HG03060 (cell line): ENCODE data around the gene MEOX1.
"Not testable (repeated sequence)": the region's sequence is repeated elsewhere in the genome, so short reads cannot be mapped to it uniquely, and the experiment has no call there.

Experiments used
- ATAC-seq: cut with Tn5 transposase; IDR thresholded peaks from one replicate; pipeline ENCODE4 v1.9.1; 2021; ENCODE audit warnings: low read depth, moderate number of reproducible peaks; ENCODE audit not compliant: unreplicated experiment

The MEOX1 gene

DNA sequence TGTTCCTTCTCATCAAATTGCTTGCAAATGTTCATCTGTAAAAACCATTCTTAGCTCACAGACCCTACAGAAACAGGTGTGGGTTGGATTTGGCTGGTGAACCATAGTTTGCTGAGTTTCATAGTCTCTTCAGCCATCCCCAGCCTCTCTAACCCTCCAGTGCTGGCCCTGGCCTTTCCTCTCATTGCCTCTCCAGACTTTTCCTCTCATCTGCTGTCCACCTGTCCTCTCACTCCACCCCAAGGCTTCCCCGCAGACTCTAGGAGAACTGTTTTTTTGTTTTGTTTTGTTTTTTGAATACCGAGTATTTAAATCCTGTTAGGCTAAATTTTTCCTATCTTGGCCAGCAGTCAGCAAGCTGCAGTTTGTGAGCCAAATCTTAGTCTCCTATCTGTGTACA, 41.1 kb downstream of the MEOX1 start:
- ATAC-seq = no peak

DNA sequence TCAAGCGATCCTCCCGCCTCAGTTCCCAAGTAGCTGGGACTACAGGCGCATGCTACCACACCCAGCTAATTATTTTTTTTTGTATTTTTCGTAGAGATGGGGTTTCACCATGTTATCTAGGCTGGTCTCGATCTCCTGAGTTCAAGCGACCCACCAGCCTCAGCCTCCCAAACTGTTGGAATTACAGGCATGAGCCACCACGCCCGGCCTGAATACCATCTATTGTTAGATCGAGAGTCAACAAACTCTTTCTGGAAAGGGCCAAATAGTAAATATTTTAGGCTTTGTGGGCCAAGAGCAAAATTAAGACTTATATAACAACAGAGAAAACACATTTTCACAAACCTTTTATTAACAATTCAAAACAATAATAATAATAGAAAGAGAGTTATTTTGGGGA, 41.6 kb downstream of the MEOX1 start:
- no peak for ATAC-seq

DNA sequence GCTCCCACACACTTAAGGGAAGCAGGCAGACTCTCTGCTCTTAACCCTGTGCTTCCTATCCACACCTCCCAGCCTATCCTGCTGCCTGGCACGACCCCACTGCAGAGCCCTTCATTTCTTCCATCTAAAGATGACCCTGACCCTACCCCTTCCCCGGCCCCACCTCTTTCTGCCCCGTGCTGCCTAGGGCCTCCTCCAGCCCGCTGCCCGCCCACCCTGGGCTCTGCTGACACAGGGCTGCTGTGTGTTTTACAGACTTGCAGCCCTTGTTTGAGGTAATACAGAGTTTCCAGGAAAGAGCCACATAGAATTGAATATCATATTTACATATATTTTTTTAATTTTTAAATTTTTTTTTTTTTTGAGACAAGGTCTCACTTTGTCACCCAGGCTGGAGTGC, 42.0 kb downstream of the MEOX1 start:
- no peak for ATAC-seq

DNA sequence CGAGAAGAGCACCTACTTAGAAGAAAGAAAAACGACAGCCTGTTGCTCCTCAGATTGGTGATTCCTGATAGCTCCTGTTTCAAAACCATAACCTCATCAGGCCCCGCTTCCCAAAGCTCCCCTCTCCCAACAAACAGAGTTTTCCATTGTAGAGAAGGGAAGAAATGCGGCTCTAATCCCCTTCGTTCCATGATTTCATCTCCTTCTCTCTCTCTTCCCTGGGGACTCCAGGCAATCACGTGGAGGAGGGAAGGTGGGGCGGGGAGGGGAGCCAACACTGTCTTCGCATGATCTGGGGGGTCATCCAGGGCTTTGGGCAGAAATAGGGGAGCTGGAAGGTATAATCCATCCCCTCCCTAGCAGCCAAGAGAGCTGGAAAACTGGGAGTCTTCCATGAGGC, 43.4 kb downstream of the MEOX1 start:
- ATAC-seq = no peak

DNA sequence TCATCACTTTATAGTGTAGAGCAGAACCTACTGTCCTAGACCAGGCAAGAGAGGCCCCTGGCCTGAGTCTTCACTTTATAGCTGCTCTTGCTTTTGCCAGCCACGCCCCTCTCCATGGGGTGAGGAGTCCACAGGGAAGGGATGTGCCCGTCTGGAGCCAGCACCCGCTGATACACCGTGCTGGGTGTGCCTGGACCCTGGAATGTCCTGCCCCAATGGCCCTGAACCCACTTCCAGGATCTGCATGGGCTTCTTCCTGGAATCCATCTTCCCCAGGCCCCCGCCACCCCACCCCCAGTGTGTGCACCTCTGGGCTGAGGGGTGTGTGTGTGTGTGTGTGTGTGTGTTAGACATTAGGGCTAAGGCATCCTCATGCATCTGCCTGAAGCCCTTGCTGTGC, 44.9 kb downstream of the MEOX1 start:
- ATAC-seq = no peak

DNA sequence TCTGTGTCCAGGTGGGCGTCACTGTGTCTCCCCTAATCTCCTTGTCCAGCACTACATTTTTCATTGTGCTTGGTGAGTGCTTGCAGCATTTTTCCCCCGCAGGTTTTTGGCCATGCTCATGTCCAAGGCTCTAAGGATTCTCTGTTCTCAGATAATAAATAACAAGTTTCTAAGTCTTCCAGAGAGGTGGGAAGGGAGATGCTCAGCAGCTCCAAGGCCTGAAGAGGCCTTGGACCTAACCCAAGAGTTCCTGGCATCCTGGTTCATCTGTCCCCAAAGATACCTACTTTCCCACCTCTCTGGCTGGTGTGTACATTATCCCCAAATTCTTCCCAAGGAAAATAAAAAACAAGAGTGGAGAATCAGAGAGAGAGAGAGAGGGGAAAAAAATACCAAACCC, 45.3 kb downstream of the MEOX1 start:
- no peak for ATAC-seq

DNA sequence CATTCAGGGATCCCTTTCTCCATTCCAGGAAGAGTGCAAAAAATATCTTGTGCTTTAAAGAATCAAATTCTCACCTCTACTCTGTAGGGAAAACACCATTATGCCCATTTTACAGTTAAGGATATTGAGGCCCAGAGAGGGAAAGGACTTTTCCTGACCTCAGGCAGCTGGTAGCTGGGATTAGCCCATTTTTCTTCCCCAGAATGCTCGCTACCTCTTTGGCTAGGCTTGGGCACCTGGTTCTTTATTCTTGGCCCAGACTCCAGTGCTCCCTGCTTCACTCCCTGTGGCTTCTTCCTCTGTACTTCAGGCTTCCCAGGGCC, 45.7 kb downstream of the MEOX1 start:
- ATAC-seq = no peak

DNA sequence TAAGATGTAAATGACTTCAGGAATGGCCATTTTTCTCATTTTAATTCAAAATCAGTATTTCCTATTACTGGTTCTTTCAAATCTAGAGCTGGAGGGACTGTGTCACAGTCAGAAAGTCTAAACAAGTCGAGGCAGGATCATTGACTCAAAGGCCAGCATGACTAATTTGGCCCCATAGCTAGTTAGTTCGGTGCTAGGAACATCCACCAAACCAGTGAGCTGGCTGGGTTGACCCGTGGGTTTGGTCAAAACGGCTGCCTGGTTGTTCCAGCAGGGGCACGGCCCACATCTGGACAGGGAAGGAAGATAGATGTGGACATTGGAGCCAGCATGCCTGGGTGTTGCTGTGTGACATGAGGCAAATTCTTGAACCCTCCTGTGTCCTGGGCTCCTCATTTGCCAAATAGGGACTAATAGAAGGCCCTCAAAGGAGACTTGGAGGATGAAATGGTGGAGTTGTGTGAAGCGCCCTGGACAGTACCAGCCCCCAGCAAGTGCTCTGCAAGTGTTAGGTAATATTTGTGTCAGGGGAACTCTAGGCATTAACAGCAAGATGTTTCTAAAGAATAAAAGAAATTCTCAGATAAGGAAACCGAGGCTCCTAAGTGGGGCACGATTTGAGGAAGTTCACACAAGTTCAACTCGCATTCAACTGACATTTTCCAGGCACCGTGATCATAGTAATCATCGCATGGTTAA, 46.2 kb downstream of the MEOX1 start:
- ATAC-seq = no peak

DNA sequence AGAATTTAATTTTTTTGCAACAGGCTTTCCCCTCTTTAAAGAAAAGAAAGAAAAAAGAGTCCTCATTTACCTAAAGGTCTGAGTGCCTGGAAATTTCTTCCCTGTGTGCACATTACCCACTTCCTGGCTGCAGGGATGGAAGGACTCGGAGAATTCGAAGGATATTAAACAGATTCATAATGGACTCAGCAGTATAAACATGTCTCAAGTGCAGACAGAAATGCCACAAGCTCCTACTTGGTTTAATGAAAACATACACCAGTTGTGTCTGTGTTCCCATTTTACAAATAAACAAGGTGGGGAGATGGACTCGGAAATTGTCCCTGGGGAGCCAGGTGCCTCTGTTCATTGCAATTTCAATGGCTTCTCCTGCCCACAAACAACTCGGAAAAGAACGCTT, 47.2 kb downstream of the MEOX1 start:
- no peak for ATAC-seq

DNA sequence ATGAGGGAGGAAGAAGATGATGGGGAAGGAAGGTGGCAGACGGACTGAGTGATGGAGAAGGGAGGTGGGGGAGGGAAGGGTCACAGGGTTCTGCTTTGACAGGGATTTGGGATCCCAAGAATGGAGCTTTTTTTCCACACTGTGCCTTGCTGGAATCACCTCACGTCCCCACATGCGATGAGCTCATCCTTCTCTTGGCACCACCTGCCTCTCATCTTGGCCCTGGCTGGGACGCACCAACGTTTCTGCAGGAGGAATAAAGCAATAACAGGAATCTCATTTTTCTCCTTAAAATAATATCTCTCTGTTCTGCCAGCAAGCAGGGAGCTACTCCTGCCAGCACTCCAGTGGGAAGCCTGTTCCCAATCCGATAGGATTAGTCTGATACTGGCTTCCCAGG, 47.8 kb downstream of the MEOX1 start:
- no peak for ATAC-seq

DNA sequence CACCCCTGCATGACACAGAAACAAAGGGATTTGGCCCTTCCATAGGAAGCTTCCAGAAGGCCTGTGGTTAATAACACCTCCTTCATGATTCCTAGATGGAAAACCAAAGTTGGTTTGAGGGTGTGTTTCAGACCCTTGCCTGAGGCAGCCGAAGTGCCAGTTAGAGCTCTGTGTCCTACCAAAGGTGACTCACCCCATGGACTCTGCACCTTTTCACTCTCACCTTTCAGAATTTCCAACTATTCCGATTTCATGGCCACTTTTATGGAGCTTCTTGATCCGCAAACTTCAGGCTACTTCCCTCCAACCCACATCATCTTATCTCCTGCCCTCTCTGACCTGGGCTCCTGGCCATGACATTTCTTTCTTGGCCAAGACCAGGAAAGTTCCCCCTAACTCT, 49.2 kb downstream of the MEOX1 start:
- no peak for ATAC-seq

DNA sequence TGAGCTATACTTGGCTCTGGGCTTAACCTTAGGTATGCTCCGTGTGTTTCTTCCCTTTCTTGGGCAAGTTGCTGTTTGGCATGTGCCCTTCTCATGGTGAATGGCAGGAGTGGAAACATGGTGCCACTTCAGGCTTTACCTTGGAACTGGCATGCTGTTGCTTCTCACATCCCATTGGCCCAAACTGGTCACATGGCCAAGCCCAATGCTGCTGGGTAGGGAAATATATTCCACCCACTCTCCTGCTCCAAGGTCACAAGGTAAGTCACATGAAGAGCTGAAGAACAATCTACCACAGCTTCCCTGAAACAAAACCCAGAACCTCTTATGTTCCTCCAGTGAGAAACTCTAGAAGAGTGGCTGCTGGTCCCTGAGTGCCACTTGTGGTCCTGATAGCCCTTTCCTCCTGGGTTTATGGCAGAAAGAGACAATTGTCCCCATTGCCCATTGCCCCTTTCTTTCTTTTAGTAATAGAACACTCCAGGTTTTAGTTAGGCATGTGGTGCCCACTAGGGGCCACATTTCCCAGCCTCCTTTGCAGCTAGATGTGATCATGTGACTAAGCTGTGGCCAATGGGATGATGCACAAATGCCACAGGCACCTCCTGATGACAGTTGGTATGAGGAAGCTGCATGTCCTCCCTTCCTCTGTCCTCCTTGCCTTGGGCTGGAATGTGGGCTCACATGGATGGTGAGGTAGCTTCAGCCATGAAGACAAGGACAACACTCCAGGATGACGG, 50.3 kb downstream of the MEOX1 start:
- no peak for ATAC-seq

DNA sequence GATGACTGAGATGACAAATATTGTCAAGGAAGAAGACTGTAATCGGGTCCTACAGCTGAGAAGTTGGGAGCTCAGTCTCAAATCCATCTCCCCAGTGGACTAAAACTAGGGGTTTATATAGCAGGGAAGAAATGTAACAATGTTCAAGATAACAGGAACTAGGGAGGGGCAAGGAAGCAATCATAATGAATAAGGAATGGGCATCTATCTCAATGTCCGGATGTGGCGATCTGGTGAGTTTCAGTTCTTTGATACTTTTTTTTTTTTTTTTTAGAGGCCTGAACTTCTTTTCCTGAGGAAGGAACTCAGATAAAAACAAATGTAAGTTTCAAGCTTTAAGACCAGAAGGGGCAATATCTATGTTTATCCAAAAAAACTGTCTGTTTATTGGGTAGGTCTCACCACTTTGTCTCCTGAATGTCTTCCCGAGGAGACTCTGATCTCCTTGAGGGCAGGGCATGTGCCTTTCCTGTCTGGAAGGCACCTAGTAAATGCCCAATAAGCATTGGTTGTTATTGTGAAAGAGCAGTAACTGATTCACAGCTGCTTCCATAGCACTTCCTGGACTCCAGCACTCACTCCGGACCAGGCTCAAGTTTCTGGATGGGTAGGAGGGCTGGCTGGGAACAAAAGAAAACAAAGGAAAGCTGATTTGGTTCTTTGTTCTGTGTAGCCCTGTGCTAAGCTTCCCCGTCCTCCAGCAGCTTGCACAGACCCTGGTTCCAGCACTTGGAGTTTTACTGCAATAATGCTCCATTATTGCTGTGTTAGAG, 51.9 kb downstream of the MEOX1 start:
- no peak for ATAC-seq

DNA sequence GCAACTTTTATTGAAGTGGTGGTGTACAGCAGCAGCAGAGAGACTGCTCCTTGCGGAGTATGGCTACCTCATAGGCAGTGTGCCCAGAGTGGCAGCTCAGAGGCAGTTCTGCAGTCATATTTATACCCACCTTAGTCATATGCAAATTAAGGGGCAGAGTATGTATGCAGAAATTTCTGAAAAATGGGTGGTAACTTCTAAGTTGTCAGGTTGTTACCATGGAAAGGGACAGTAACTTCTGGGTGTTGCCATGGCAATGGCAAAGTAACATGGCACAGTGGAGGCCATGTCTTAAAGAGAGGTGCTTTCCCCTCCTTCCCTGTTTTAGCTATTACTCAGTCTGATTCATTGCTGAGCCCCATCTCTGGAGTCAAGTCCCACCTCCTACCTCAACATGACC, 53.4 kb downstream of the MEOX1 start:
- ATAC-seq = no peak

DNA sequence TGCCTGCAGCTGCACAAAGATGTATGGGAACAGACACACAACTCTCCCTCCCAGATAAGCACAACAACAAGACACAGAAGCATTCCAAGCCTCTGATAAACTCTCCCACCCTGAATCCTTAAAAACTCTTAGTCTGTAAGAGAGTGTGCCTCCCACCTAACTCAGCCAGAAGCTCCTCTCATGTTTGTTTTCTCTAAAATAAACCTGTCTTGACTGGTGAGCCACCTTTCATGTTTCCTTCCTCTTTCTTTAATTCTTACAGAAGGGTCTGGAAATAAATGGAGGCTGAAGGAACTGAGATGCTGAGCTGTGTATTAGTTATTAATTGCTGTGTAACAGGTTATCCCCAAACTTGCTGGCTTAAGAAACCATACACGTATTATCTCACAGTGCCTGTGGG, 57.2 kb downstream of the MEOX1 start:
- ATAC-seq = no peak

DNA sequence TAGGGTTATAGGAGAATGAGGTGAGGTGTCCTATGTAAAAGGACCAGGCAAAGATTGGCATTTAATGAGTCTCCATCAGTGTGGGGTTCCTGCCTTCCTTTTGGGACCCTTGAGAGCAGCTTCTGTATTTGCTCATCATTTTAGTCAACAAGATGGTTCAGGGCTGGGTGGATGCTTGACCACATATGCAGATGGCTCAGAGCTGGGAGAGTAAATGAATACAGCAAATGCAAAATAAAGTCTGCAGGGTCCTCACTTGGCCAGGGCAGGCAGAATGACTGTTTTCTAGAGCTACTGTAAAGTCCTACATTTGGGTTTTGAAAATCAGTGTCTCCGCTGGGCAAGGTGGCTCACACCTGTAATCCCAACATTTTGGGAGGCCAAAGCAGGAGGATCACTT, 58.4 kb downstream of the MEOX1 start:
- no peak for ATAC-seq

DNA sequence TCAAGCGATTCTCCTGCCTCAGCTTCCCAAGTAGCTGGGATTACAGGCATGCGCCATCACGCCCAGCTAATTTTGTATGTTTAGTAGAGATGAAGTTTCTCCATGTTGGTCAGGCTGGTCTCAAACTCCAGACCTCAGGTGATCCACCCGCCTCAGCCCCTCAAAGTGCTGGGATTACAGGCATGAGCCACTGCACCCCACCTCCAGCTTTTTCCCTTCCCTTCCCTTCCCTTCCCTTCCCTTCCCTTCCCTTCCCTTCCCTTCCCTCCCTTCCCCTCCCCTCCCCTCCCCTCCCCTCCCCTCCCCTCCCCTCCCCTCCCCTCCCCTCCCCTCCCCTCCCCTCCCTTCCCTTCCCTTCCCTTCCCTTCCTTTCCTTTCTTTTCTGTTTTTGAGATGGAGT, 59.2 kb downstream of the MEOX1 start:
- not testable (repeated sequence) for ATAC-seq

DNA sequence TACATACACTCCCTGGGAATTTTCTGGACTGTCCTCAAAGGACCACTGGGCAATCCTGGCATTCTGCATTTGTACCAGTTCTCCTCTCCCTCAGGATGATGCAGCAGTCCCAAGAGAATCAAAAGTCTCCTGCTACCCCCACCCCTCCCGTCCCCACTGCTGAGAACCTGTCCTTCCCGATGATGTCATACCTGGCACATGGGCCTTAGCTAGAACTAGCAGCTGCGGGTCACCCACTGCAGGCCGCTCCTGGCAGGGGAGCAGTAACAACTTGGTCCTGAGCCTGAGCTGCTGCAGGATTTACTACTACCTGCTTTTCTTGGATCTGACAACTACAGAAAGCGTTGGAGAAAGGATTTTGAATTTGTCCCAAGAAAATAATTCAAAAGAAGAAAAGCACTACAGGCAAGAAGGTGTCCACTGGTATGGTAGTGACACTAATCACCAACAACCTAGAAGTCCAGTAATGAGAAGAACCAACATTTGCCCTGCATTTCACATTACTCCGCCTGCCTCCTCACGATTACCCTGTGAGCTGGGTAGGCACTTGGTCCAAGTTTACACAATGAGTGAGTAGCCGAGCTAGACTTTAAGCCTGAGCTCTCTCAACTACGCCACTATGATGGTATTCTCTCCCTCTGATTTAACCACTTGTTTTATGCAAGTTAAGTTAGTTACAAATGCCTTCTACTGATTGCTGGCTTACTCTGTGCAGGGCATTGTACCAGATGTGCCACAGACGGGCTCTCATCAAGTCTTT, 60.3 kb downstream of the MEOX1 start:
- ATAC-seq = no peak

DNA sequence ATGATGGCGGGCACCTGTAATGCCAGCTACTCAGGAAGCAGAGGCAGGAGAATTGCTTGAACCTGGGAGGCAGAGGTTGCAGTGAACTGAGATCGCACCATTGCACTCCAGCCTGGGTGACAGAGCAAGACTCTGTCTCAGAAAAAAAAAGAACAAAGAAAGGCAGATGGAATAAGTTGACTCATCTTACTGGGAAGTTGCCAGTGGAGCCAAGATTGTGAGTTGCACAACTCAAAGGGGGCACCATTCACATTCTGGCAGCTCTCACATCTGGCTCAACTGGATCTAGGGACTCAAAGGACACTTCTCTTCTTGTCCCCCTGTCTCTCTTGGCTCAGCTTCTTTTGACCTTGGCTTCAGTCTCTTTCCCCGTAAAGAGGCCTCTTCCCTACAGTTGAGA, 61.9 kb downstream of the MEOX1 start:
- no peak for ATAC-seq

DNA sequence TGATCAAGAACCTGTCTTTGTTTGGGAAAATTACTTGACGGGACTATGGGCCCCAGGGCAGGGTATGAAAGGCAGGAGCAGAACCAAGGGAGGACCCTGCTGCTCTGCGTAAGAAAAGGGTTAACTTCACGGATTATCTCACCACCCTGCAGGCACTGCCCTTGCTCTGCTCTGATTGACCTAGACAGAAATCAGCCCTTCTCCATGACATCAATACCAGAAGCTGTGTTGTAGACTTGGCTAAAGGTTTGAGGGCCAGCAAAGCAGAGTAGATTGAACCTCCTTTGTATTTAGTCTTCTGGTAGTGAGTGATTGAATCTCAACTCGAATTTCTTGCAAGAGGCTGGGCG, 62.7 kb downstream of the MEOX1 start:
- no peak for ATAC-seq

DNA sequence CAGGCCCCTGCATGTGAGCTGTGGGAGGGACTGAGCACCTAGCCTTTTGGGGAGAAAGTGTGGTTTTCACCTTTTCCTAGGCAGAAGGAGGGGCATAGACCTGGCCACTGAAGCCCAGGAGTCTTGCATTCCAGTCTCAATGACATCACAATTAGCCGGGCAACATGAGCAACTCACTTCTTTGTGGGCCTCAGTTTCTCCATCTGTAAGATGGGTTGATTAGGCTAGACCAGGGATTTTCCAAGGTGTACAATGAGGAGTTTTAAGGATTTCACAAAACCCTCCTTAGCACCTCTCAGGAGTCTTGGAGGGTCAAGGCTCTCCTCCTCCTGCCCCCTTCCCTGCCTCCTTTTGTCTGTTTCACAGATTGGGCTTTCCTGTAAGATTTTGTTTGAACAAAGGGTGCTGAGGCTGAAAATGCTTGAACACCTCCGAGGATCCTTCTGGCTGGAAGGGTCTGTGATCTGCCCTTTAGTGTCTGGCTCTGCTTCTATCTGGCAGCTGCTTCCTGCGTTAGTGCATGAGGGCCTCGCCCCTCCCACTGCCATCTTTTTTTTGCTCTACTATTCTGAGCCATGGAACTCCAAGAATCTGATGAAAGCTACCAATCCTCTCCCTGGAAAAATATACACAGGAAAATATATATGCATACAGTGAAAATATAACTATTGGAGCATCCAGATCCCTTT, 63.2 kb downstream of the MEOX1 start:
- ATAC-seq = no peak
